Cardiac muscle cell (in vitro differentiated cells and primary cell): ENCODE results near the gene CERS6. TPM values are rescaled to one million over a fixed set of nuclear protein-coding genes. Genes with fewer than 3 reads are reported as not detected.
A peak's percentile ranks its signal among the peaks of the same experiment; 100 is the strongest.

Experiments used
- DNase-seq, 2 donors: peaks; one replicate each; pipeline versions ENCODE4 v3.0.0 to v3.0.0-alpha.2; 2010 to 2017; ENCODE audit warnings: low read depth in 1 of 2, low spot score in 1 of 2
- H3K27ac ChIP-seq: fragments of 200-600 bp; sonication (generic); 2 replicates; pipeline ENCODE4 v1.5.1; 2016
- H3K27me3 ChIP-seq: fragments of 200-600 bp; sonication (generic); 2 replicates; pipeline ENCODE4 v1.6.0; 2016; ENCODE audit warnings: control low read depth
- H3K36me3 ChIP-seq: fragments of 200-600 bp; sonication (generic); 2 replicates; pipeline ENCODE4 v1.5.1; 2016; ENCODE audit warnings: control low read depth
- H3K4me1 ChIP-seq: fragments of 200-600 bp; sonication (generic); 2 replicates; pipeline ENCODE4 v1.8.1; 2017; ENCODE audit warnings: low read depth, mild to moderate bottlenecking, mixed run types
- H3K4me3 ChIP-seq: fragments of 200-600 bp; sonication (generic); 2 replicates; pipeline ENCODE4 v1.5.1; 2016; ENCODE audit warnings: mild to moderate bottlenecking
- H3K9me3 ChIP-seq: fragments of 200-600 bp; sonication (generic); 2 replicates; pipeline ENCODE4 v1.5.1; 2017; ENCODE audit warnings: low read depth, mild to moderate bottlenecking, control low read depth
- polyA plus RNA-seq: library from polyadenylated mRNA; unstranded; fragments of >200 nt; fragmentation: Nextera tagmentation; extraction: Ambion mirVana; gene quantifications from 2 replicates; pipeline ENCODE4 v1.2.1, GENCODE V29; 2016
- total RNA-seq: library from RNA; depleted of rRNA; stranded (reverse); fragments of >200 nt; gene quantifications from 2 replicates; pipeline ENCODE4 v1.2.3, GENCODE V29; 2016
- TF ChIP-seq, protein P1 (sequence below): IDR thresholded peaks from 2 replicates; pipeline ENCODE4 v1.5.1; 2012; ENCODE audit warnings: low read depth, mild to moderate bottlenecking, low read length

Gene CERS6
- total and polyA plus RNA-seq, 2 experiments from 2014 or later, result 17.1 to 26.6 TPM

- no peaks in the 10 kb centered on the region for H3K9me3 ChIP-seq
- no peak for DNase-seq
Observed at GRCh38 chr2:168593713-168594112, 137.6 kb downstream of the CERS6 start.

GRCh38 chr2:168594778-168595177, 138.7 kb downstream of the CERS6 start:
- TF ChIP-seq, protein P1, sequence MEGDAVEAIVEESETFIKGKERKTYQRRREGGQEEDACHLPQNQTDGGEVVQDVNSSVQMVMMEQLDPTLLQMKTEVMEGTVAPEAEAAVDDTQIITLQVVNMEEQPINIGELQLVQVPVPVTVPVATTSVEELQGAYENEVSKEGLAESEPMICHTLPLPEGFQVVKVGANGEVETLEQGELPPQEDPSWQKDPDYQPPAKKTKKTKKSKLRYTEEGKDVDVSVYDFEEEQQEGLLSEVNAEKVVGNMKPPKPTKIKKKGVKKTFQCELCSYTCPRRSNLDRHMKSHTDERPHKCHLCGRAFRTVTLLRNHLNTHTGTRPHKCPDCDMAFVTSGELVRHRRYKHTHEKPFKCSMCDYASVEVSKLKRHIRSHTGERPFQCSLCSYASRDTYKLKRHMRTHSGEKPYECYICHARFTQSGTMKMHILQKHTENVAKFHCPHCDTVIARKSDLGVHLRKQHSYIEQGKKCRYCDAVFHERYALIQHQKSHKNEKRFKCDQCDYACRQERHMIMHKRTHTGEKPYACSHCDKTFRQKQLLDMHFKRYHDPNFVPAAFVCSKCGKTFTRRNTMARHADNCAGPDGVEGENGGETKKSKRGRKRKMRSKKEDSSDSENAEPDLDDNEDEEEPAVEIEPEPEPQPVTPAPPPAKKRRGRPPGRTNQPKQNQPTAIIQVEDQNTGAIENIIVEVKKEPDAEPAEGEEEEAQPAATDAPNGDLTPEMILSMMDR, result no peak
- Histone ChIP-seq H3K27me3 (no peaks in the 10 kb centered on the region), H3K4me1 (peaks cover 28% of the 10 kb centered on the region), H3K9me3 (no peaks in the 10 kb centered on the region), H3K36me3 (no peaks in the 10 kb centered on the region), H3K27ac (peak overlapping the region; percentile 68), H3K4me3 (no peak overlapping the region)
- no peak for DNase-seq

More at GRCh38 chr2:168593713-168594112, 137.6 kb downstream of the CERS6 start:
- no peaks in the 10 kb centered on the region for H3K36me3 ChIP-seq
- TF ChIP-seq, protein P1, result no peak
- H3K4me1 ChIP-seq, result peaks cover 22% of the 10 kb centered on the region
- no peak overlapping the region for H3K4me3 ChIP-seq
- no peaks in the 10 kb centered on the region for H3K27me3 ChIP-seq
- no peak overlapping the region for H3K27ac ChIP-seq

- Histone ChIP-seq H3K27me3 (no peaks in the 10 kb centered on the region), H3K4me3 (no peak overlapping the region), H3K4me1 (peaks cover 27% of the 10 kb centered on the region), H3K27ac (no peak overlapping the region), H3K9me3 (no peaks in the 10 kb centered on the region), H3K36me3 (no peaks in the 10 kb centered on the region)
- no peak for DNase-seq
- TF ChIP-seq, protein P1, result no peak
Observed at GRCh38 chr2:168596881-168597655, 141.0 kb downstream of the CERS6 start.

DNA sequence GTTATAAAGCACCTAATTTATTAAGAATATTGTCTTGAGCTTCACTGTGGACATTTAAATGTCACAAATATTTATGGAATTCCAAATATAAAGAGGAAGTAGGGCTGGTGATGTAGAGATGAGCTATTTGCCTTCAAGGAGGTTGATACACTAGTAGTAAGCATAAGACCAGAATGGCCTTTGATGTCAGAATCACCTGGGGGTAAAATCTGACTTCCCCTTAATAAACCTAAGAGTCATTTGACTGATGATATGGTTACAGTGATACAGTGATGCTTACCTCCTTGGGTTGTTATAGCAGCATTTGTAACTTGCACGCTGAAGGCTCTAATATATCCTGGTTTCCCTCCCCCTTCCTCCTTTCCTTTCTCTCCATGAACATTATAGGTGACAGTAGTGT, 143.7 kb downstream of the CERS6 start:
- no peaks in the 10 kb centered on the region for H3K9me3 ChIP-seq
- H3K36me3 ChIP-seq, result no peaks in the 10 kb centered on the region
- H3K27me3 ChIP-seq, result no peaks in the 10 kb centered on the region
- no peak overlapping the region for H3K27ac ChIP-seq
- DNase-seq, result no peak
- H3K4me3 ChIP-seq, result no peak overlapping the region
- TF ChIP-seq, protein P1, result no peak
- H3K4me1 ChIP-seq, result peaks cover 24% of the 10 kb centered on the region

- DNase-seq, result no peak
- TF ChIP-seq, protein P1, result no peak
- H3K9me3 ChIP-seq, result no peaks in the 10 kb centered on the region
- H3K4me3 ChIP-seq, result no peak overlapping the region
- H3K36me3 ChIP-seq, result no peaks in the 10 kb centered on the region
- peaks cover 22% of the 10 kb centered on the region for H3K4me1 ChIP-seq
- H3K27me3 ChIP-seq, result no peaks in the 10 kb centered on the region
- no peak overlapping the region for H3K27ac ChIP-seq
Observed at GRCh38 chr2:168600949-168601348, 144.9 kb downstream of the CERS6 start.
